ENCODE results near the gene TLCD1. TPM values are rescaled to one million over a fixed set of nuclear protein-coding genes. Genes with fewer than 3 reads are reported as not detected.

Gene TLCD1
- total RNA-seq, 1 experiment from 2014 or later, result 19.4 TPM

DNA sequence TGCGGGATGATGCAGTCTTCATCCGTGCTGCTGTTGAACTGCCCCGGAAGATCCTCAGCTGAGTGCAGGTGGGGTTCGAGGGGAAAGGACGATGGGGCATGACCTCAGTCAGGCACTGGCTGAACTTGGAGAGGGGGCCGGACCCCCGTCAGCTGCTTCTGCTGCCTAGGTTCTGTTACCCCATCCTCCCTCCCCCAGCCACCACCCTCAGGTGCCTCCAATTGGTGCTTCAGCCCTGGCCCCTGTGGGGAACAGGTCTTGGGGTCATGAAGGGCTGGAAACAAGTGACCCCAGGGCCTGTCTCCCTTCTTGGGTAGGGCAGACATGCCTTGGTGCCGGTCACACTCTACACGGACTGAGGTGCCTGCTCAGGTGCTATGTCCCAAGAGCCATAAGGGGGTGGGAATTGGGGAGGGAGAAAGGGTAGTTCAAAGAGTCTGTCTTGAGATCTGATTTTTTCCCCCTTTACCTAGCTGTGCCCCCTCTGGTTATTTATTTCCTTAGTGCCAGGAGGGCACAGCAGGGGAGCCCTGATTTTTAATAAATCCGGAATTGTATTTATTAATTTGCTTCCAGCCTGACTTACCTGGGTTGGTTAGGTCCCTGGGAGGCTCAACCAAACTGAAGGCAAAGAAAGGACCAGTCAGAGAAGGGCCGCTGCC is 23.6 kb upstream of the TLCD1 start:
- Histone ChIP-seq H3K27me3 (ENCODE audit: insufficient read depth, low read depth) (no peaks in the 10 kb centered on the region), H3K79me2 (ENCODE audit: low read depth) (peaks cover 56% of the 10 kb centered on the region), H3K4me1 (replicated peaks; ENCODE audit: insufficient read depth) (peaks cover 43% of the 10 kb centered on the region), H3K36me3 (ENCODE audit: low read depth) (peaks cover 27% of the 10 kb centered on the region), H3K4me2 (peak overlapping the region; percentile 55), H3F3A (ENCODE audit: insufficient read depth, low read depth) (peaks cover 85% of the 10 kb centered on the region), H3K4me3 (no peak overlapping the region), H3K27ac (peak overlapping the region; percentile 45), H2AFZ (no peak overlapping the region), H3K9me2 (ENCODE audit: insufficient read depth) (no peaks in the 10 kb centered on the region), H4K20me1 (ENCODE audit: insufficient read depth) (peaks cover 56% of the 10 kb centered on the region), H3K9me3 (ENCODE audit: insufficient read depth, low read depth) (no peaks in the 10 kb centered on the region)
- DNase-seq, result no peak
- TF ChIP-seq, protein P1, sequence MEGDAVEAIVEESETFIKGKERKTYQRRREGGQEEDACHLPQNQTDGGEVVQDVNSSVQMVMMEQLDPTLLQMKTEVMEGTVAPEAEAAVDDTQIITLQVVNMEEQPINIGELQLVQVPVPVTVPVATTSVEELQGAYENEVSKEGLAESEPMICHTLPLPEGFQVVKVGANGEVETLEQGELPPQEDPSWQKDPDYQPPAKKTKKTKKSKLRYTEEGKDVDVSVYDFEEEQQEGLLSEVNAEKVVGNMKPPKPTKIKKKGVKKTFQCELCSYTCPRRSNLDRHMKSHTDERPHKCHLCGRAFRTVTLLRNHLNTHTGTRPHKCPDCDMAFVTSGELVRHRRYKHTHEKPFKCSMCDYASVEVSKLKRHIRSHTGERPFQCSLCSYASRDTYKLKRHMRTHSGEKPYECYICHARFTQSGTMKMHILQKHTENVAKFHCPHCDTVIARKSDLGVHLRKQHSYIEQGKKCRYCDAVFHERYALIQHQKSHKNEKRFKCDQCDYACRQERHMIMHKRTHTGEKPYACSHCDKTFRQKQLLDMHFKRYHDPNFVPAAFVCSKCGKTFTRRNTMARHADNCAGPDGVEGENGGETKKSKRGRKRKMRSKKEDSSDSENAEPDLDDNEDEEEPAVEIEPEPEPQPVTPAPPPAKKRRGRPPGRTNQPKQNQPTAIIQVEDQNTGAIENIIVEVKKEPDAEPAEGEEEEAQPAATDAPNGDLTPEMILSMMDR (conservative IDR thresholded peaks at IDR 0.05), result no peak
- TF ChIP-seq EZH2 (IDR thresholded peaks at IDR 0.05; ENCODE audit: low read depth), result no peak
- BruUV-seq (replicated peaks), result no TSS peak
- ChIA-PET POLR2A (ENCODE audit: unreplicated experiment) (interaction anchor here (0.6 to 1.5 kb wide), 3 partner anchors 23 to 648 kb away, joined by 3 to 34 read pairs (median 3); partner anchors contain the start of genes RPL23A and TLCD1), CTCF (interaction anchor here (0.6 to 3.7 kb wide), 3 partner anchors 14 to 23 kb away, joined by 4 to 60 read pairs (median 6); partner anchors contain the start of genes NEK8 and TLCD1)
- intact Hi-C loops (cut with micrococcal nuclease; ENCODE audit: unreplicated experiment), result loop anchor here (1.0 to 5.0 kb wide), 3 partner anchors 22 to 203 kb away; partner anchors contain the start of genes BLTP2 and PHF12

DNA sequence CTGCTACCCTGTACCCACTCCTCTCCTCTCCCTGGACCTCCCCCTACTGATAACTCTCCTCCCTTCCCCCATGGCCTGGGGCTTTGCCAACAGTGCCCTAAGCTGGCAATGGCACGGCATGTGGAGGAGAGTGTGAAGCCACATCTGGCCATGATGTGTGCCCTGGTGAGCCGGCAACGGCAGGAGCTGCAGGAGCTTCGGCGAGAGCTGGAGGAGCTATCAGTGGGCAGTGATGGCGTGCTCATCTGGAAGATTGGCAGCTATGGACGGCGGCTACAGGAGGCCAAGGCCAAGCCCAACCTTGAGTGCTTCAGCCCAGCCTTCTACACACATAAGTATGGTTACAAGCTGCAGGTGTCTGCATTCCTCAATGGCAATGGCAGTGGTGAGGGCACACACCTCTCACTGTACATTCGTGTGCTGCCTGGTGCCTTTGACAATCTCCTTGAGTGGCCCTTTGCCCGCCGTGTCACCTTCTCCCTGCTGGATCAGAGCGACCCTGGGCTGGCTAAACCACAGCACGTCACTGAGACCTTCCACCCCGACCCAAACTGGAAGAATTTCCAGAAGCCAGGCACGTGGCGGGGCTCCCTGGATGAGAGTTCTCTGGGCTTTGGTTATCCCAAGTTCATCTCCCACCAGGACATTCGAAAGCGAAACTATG is 23.0 kb upstream of the TLCD1 start:
- no TSS peak for BruUV-seq (replicated peaks)
- no peak for DNase-seq
- H3K4me2 ChIP-seq, result peak overlapping the region; percentile 90; the same call in 1 of the 2 replicates
- peaks cover 29% of the 10 kb centered on the region for H3K36me3 ChIP-seq (ENCODE audit: low read depth)
- H4K20me1 ChIP-seq (ENCODE audit: insufficient read depth), result peaks cover 56% of the 10 kb centered on the region
- H3K79me2 ChIP-seq (ENCODE audit: low read depth), result peaks cover 63% of the 10 kb centered on the region
- intact Hi-C loops (cut with micrococcal nuclease; ENCODE audit: unreplicated experiment), result loop anchor here (5.0 kb wide), 1 partner anchor 203 kb away; the partner anchor contains the start of gene PHF12
- H2AFZ ChIP-seq, result no peak overlapping the region
- H3K4me3 ChIP-seq, result no peak overlapping the region
- H3F3A ChIP-seq (ENCODE audit: insufficient read depth, low read depth), result peaks cover 82% of the 10 kb centered on the region
- H3K4me1 ChIP-seq (replicated peaks; ENCODE audit: insufficient read depth), result peaks cover 43% of the 10 kb centered on the region
- H3K9me2 ChIP-seq (ENCODE audit: insufficient read depth), result no peaks in the 10 kb centered on the region
- POLR2A ChIA-PET (ENCODE audit: unreplicated experiment), result no interaction called here
- H3K27ac ChIP-seq, result peak overlapping the region; percentile 96; the same call in 1 of the 2 replicates
- H3K9me3 ChIP-seq (ENCODE audit: insufficient read depth, low read depth), result no peaks in the 10 kb centered on the region
- CTCF ChIA-PET, result interaction anchor here (1.3 to 3.7 kb wide), 2 partner anchors 20 to 22 kb away, joined by 6 to 60 read pairs; partner anchors contain the start of genes NEK8 and TLCD1
- no peak for TF ChIP-seq EZH2 (IDR thresholded peaks at IDR 0.05; ENCODE audit: low read depth)
- TF ChIP-seq, protein P1 (conservative IDR thresholded peaks at IDR 0.05), result no peak
- no peaks in the 10 kb centered on the region for H3K27me3 ChIP-seq (ENCODE audit: insufficient read depth, low read depth)

Measured in PC-9 (cell line).